Thyroid gland (tissue), 4 donors: Measurements from ENCODE around the gene TCF12. TPM values are rescaled to one million over a fixed set of nuclear protein-coding genes. Genes with fewer than 3 reads are reported as not detected.

Experiments
- DNase-seq, 2 donors: peaks; one replicate each; pipeline ENCODE4 v3.0.0-alpha.2; 2019
- H3K27ac ChIP-seq, 3 donors: fragments of 200-600 bp; sonication (generic); 1 replicate in 2 of 3; 2 replicates in 1 of 3; pipeline ENCODE4 v1.5.1; 2016 to 2019; ENCODE audit warnings: mild to moderate bottlenecking in 1 of 3, moderate library complexity in 1 of 3
- H3K27me3 ChIP-seq: fragments of 200-600 bp; sonication (generic); one replicate; pipeline ENCODE4 v1.5.1; 2019
- H3K36me3 ChIP-seq, 2 donors: fragments of 200-600 bp; sonication (generic); one replicate each; pipeline ENCODE4 v1.5.1; 2016 to 2019
- H3K4me1 ChIP-seq, 2 donors: fragments of 200-600 bp; sonication (generic); one replicate each; pipeline ENCODE4 v1.5.1; 2017 to 2019
- H3K4me3 ChIP-seq, 3 donors: fragments of 200-600 bp; sonication (generic); replicated peaks in 1 of 3; 1 replicate in 2 of 3; 2 replicates in 1 of 3; pipeline ENCODE4 v1.5.1; 2016; ENCODE audit warnings: mild to moderate bottlenecking in 1 of 3
- H3K9me3 ChIP-seq: fragments of 200-600 bp; sonication (generic); one replicate; pipeline ENCODE4 v1.5.1; 2017
- CTCF ChIP-seq, 6 experiments: fragments of 200-600 bp in 3 of 6; fragments of 450-650 bp in 3 of 6; sonication (generic) in 3 of 6; IDR thresholded peaks; one replicate each; pipeline ENCODE4 v1.5.1; 2016 to 2019; ENCODE audit warnings: antibody characterized with exemption in 6 of 6, mild to moderate bottlenecking in 2 of 6, inconsistent platforms in 1 of 6, moderate library complexity in 1 of 6
- POLR2A ChIP-seq, 2 donors: fragments of 450-650 bp; IDR thresholded peaks; one replicate each; pipeline ENCODE4 v1.6.1; 2017; ENCODE audit warnings: antibody characterized with exemption in 2 of 2, mild to moderate bottlenecking in 2 of 2, moderate library complexity in 1 of 2
- WGBS, 2 donors: methylation state at CpG; one replicate each; pipeline ENCODE4 v1.1.5; 2017; 5-methylcytosine and 5-hydroxymethylcytosine counted together
- intact Hi-C: fragments of 100-400 bp; cut with DNase I; formaldehyde crosslinking; loops from one replicate; pipeline ENCODE4 v1.15.1; 2023
- total RNA-seq, 4 donors: library from RNA; depleted of rRNA; stranded (reverse); fragments of >200 nt; gene quantifications; one replicate each; pipeline ENCODE4 v1.2.3, GENCODE V29; 2016

The TCF12 gene
- total RNA-seq, 4 donors from 2014 or later = 54.8 to 156 (median 108) TPM

GRCh38 chr15:57038496-57038895 lies 120.1 kb downstream of the TCF12 start:
- WGBS, 2 donors = 96 to 98% methylated on average over 5 of the region's 5 CpGs
- H3K4me3 ChIP-seq = no peak overlapping the region
- no peaks in the 10 kb centered on the region for H3K4me1 ChIP-seq
- H3K27me3 ChIP-seq = no peaks in the 10 kb centered on the region
- H3K9me3 ChIP-seq = no peaks in the 10 kb centered on the region
- TF ChIP-seq POLR2A (IDR thresholded peaks at IDR 0.05) = no peak
- no peak for TF ChIP-seq CTCF (IDR thresholded peaks at IDR 0.05)
- no peaks in the 10 kb centered on the region for H3K36me3 ChIP-seq
- no peak overlapping the region for H3K27ac ChIP-seq
- no peak for DNase-seq
- intact Hi-C loops = no loop called here

- no peak for DNase-seq
- no peaks in the 10 kb centered on the region for H3K36me3 ChIP-seq
- intact Hi-C loops = no loop called here
- H3K27me3 ChIP-seq = no peaks in the 10 kb centered on the region
- no peak overlapping the region for H3K27ac ChIP-seq
- no peaks in the 10 kb centered on the region for H3K4me1 ChIP-seq
- TF ChIP-seq CTCF (IDR thresholded peaks at IDR 0.05) = no peak
- TF ChIP-seq POLR2A (IDR thresholded peaks at IDR 0.05) = no peak
- no peak overlapping the region for H3K4me3 ChIP-seq
- no peaks in the 10 kb centered on the region for H3K9me3 ChIP-seq
Observed at GRCh38 chr15:57041416-57041815, 123.0 kb downstream of the TCF12 start.

GRCh38 chr15:57044072-57044702 lies 125.7 kb downstream of the TCF12 start:
- intact Hi-C loops = no loop called here
- H3K27me3 ChIP-seq = no peaks in the 10 kb centered on the region
- DNase-seq = no peak
- H3K4me1 ChIP-seq = no peaks in the 10 kb centered on the region
- no peaks in the 10 kb centered on the region for H3K9me3 ChIP-seq
- 72 to 73% methylated on average over 5 of the region's 5 CpGs for WGBS, 2 donors
- H3K27ac ChIP-seq = no peak overlapping the region
- H3K4me3 ChIP-seq = no peak overlapping the region
- H3K36me3 ChIP-seq = no peaks in the 10 kb centered on the region
- TF ChIP-seq POLR2A (IDR thresholded peaks at IDR 0.05) (no peak), CTCF (IDR thresholded peaks at IDR 0.05) (no peak)

- TF ChIP-seq CTCF (IDR thresholded peaks at IDR 0.05) = no peak
- TF ChIP-seq POLR2A (IDR thresholded peaks at IDR 0.05) = no peak
- intact Hi-C loops = no loop called here
- Histone ChIP-seq H3K4me1 (no peaks in the 10 kb centered on the region), H3K27ac (no peak overlapping the region), H3K27me3 (no peaks in the 10 kb centered on the region), H3K4me3 (no peak overlapping the region), H3K9me3 (no peaks in the 10 kb centered on the region), H3K36me3 (no peaks in the 10 kb centered on the region)
- DNase-seq = no peak
- WGBS, 2 donors = 81 to 83% methylated on average over 4 of the region's 4 CpGs
Observed at GRCh38 chr15:57044970-57045369, 126.5 kb downstream of the TCF12 start.

- WGBS, 2 donors = 81 to 89% methylated on average over 5 of the region's 5 CpGs
- Histone ChIP-seq H3K9me3 (no peaks in the 10 kb centered on the region), H3K4me3 (no peak overlapping the region), H3K27ac (no peak overlapping the region), H3K27me3 (no peaks in the 10 kb centered on the region), H3K36me3 (no peaks in the 10 kb centered on the region), H3K4me1 (no peaks in the 10 kb centered on the region)
- DNase-seq = no peak
- intact Hi-C loops = no loop called here
- TF ChIP-seq POLR2A (IDR thresholded peaks at IDR 0.05) (no peak), CTCF (IDR thresholded peaks at IDR 0.05) (no peak)
Observed at GRCh38 chr15:57045741-57046382, 127.4 kb downstream of the TCF12 start.
